WERI-Rb-1 (cell line): ENCODE data around the gene SLC6A3.

Experiments
- DNase-seq: peaks from one replicate; pipeline ENCODE4 v3.0.0-alpha.2; 2020
- H3K27ac ChIP-seq: fragments of 250-450 bp; sonication (Bioruptor Pico); 2 replicates; pipeline ENCODE4 v1.5.1; 2020; ENCODE audit warnings: mild to moderate bottlenecking, moderate library complexity
- H3K27me3 ChIP-seq: fragments of 250-450 bp; sonication (Bioruptor Pico); 2 replicates; pipeline ENCODE4 v1.5.1; 2021; ENCODE audit warnings: mild to moderate bottlenecking, low read depth, moderate library complexity; ENCODE audit not compliant: insufficient read depth, severe bottlenecking
- H3K36me3 ChIP-seq: fragments of 250-450 bp; sonication (Bioruptor Pico); 2 replicates; pipeline ENCODE4 v1.5.1; 2020; ENCODE audit warnings: mild to moderate bottlenecking, moderate library complexity
- H3K4me3 ChIP-seq: 2 replicates; pipeline ENCODE4 v1.5.1; 2011; ENCODE audit warnings: low read depth, mild to moderate bottlenecking, control low read depth, low read length
- H3K9me3 ChIP-seq: fragments of 250-450 bp; sonication (Bioruptor Pico); 2 replicates; pipeline ENCODE4 v1.5.1; 2021; ENCODE audit warnings: mild to moderate bottlenecking, moderate library complexity; ENCODE audit not compliant: severe bottlenecking
- TF ChIP-seq, protein P1 (sequence below): IDR thresholded peaks from 2 replicates; pipeline ENCODE4 v1.5.1; 2011; ENCODE audit warnings: low read depth, mild to moderate bottlenecking, control low read depth, inconsistent platforms, low read length

Gene SLC6A3

DNA sequence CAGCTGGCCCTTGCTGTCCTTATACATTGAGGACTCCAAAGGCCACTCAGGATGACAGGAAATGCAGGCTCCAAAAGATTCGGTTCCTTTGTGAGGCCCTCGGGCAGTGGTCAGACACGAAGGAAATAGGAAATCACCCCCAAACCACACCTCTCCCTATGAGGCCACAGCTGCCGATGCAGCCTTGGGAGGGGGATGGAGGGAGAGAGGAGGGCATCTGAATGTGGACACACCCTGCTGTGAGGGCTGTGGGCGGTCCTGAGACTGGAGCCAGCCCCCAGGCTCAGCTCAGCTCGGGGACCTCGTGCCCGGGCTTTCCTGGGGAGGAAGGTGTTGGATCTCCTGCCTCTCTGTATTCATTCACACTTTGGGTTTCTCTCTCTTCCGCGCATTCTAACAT is 97.7 kb downstream of the SLC6A3 start:
- Histone ChIP-seq H3K27me3 (no peaks in the 10 kb centered on the region), H3K9me3 (peaks cover 4% of the 10 kb centered on the region), H3K36me3 (peaks cover 18% of the 10 kb centered on the region), H3K4me3 (no peak overlapping the region), H3K27ac (no peak overlapping the region)
- TF ChIP-seq, protein P1, sequence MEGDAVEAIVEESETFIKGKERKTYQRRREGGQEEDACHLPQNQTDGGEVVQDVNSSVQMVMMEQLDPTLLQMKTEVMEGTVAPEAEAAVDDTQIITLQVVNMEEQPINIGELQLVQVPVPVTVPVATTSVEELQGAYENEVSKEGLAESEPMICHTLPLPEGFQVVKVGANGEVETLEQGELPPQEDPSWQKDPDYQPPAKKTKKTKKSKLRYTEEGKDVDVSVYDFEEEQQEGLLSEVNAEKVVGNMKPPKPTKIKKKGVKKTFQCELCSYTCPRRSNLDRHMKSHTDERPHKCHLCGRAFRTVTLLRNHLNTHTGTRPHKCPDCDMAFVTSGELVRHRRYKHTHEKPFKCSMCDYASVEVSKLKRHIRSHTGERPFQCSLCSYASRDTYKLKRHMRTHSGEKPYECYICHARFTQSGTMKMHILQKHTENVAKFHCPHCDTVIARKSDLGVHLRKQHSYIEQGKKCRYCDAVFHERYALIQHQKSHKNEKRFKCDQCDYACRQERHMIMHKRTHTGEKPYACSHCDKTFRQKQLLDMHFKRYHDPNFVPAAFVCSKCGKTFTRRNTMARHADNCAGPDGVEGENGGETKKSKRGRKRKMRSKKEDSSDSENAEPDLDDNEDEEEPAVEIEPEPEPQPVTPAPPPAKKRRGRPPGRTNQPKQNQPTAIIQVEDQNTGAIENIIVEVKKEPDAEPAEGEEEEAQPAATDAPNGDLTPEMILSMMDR = no peak
- DNase-seq = peak; percentile 21

DNA sequence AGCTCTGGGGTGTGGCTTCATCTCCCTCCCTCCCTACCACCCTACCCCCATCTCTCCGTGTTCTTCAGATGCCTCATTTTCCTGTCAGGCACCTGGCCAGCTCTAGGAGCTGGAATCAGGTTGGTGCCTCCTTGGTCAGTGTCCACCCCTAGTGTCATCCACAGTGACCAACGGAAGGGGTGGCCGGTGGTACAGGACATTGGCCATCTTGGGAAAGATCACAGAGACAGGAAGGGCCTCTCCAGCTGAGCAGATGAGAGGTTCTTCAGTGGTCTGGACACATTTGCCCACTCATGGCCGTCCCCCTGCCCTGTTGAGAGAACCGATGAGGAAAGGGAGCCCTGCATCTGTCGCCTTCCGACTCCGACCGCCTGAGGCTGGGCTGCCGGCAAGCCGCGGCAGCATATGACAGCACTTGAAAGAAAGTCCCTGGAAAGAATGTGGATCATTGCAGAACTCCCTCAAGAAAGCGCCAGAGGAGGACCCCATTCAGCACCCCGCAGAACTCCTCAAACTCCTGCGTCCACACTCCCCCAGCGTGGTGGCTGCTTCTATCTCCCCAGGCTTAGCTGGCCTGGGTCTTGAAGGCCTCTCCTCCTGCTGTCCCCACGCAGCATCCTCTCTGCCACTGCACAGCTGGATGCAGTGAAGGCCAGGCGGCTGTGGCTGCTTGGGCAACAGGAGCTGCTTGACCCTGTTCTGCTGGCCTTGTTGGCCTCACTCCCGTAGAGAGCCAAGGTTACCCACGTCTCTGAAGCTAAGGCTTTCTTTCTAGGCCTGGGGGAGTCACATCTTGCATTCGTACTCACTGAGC is 98.4 kb downstream of the SLC6A3 start:
- TF ChIP-seq, protein P1 = no peak
- Histone ChIP-seq H3K27ac (no peak overlapping the region), H3K4me3 (no peak overlapping the region), H3K36me3 (peaks cover 25% of the 10 kb centered on the region), H3K9me3 (peaks cover 3% of the 10 kb centered on the region), H3K27me3 (no peaks in the 10 kb centered on the region)
- DNase-seq = no peak

DNA sequence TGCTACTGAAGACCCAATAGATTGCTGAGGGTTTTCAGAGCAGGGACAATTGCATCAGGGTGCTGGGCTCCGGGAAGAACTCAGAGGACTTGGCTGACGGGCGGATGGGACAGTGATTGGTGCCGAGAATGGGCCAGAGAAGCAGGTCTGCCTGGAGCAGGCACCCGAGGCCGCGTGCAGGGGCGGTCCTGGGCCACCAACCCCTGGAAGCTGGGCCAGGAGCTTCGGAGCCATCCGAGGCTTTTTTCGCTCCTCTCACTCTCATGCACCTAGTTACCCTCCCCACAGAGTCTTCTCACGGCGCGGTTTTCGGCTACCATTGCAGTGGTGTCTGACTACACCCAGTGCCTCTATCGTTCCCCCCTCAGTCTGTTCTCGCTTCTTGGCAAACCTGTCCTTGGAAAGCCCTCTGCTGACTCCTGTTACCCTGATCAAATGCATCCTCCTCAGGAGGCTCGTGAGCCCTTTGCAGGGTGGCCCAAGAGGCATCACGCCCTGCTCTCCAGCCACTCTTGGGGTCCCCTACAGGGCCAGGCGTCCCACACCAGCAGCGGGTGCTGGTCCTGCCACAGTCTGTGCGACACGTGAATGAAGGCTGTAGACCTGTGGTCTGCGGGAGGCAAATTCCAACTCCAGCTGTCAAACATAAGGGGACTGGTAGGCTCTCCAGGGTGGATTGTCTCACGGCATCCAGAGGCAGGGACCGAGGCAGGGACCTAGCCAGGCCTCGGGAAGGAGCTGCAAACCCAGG is 99.2 kb downstream of the SLC6A3 start:
- DNase-seq = peak; percentile 9
- Histone ChIP-seq H3K9me3 (no peaks in the 10 kb centered on the region), H3K27me3 (no peaks in the 10 kb centered on the region), H3K4me3 (peak overlapping the region; percentile 84), H3K27ac (peak overlapping the region; percentile 86), H3K36me3 (peaks cover 33% of the 10 kb centered on the region)
- TF ChIP-seq, protein P1 = no peak

DNA sequence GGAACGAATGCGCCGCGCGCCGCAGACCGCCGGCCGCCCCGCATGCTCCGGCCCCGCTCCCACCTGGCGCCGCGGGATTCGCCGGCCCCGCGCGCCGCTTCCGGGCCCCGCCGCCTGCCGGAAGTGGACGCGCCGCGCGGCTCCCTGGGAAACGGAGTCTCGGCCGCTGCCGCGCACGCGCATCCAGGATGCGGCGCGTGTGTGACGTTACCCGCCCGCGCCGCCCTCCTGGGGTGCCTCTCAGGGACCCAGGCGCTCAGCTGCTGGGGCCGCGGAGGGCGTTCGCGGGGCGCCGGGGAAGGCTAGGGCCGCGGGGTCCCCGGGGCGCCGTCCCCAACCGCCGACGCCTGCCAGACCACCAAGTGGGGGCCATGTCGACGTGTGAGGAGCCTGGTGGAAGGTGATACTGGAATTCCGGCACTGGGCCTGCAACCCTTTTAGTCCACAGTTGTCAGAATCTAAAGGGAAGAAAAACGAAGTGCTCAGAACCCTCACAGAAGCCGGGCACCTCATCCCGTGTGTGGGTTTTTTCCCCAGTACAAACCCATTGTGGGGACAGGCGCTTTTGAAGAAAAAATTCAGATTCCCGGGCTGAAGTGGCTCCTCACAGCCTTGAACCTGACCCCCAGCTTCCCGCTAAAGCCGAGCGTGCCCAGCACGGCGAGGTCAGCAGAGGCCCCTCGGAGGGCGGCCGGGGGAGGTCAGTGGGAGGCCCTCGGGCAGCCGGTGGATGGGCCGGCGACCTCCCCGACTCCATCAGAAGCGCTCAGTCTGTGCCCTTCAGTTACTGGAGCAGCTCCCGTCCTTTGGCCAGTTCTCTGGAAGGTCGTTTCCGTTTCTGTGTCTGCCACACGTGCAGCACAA is 100.0 kb downstream of the SLC6A3 start, which contains the start of gene CLPTM1L:
Gene CLPTM1L (minus strand): TSS at position 125 of the 864 bp plus-strand sequence. CDS start 258 bp downstream, outside the sequence.
- peak within 1 kb of the TSS; percentile 89 for H3K27ac ChIP-seq
- DNase-seq = peak; percentile 88
- H3K36me3 ChIP-seq = peaks cover 42% of the 10 kb centered on the region
- H3K9me3 ChIP-seq = no peaks in the 10 kb centered on the region
- TF ChIP-seq, protein P1 = no peak
- H3K27me3 ChIP-seq = no peaks in the 10 kb centered on the region
- peak within 1 kb of the TSS; percentile 87 for H3K4me3 ChIP-seq
